Measurements from ENCODE around the gene PDE8A. TPM values are rescaled to one million over a fixed set of nuclear protein-coding genes. Genes with fewer than 3 reads are reported as not detected.

PDE8A gene
- total RNA-seq, 6 experiments from 2014 or later = 32.7 to 40.5 (median 37.4) TPM

- DNase-seq = no peak
- peak in 1 of 4 donors; percentile 23 for ATAC-seq
- H3K4me1 ChIP-seq = no peaks in the 10 kb centered on the region
- H3K27ac ChIP-seq = no peak overlapping the region
- no peak overlapping the region for H3K4me3 ChIP-seq
- intact Hi-C loops (cut with DNase I) = no loop called here
- WGBS (ENCODE audit: insufficient coverage, low coverage, low lambda C conversion rate, missing lambda C conversion rate) = 100% methylated on average over 1 of the region's 3 CpGs
- no peak for TF ChIP-seq CTCF (IDR thresholded peaks at IDR 0.05)
- TF ChIP-seq POLR2A (IDR thresholded peaks at IDR 0.05) = no peak
- H3K36me3 ChIP-seq = peaks cover 0 to 51% (median 11%) of the 10 kb centered on the region in 4 donors
- H3K9me3 ChIP-seq = no peaks in the 10 kb centered on the region
- H3K27me3 ChIP-seq = no peaks in the 10 kb centered on the region
Measured at GRCh38 chr15:85116494-85116893, 134.8 kb downstream of the PDE8A start.

GRCh38 chr15:85116925-85117646, 135.4 kb downstream of the PDE8A start:
- H3K4me3 ChIP-seq = no peak overlapping the region
- H3K27me3 ChIP-seq = no peaks in the 10 kb centered on the region
- TF ChIP-seq POLR2A (IDR thresholded peaks at IDR 0.05) = no peak
- no peak for TF ChIP-seq CTCF (IDR thresholded peaks at IDR 0.05)
- peaks cover 0 to 56% (median 13%) of the 10 kb centered on the region in 4 donors for H3K36me3 ChIP-seq
- H3K27ac ChIP-seq = no peak overlapping the region
- H3K9me3 ChIP-seq = no peaks in the 10 kb centered on the region
- intact Hi-C loops (cut with DNase I) = no loop called here
- 60% methylated on average over 1 of the region's 5 CpGs for WGBS (ENCODE audit: insufficient coverage, low coverage, low lambda C conversion rate, missing lambda C conversion rate)
- DNase-seq (no peak), ATAC-seq (no peak)
- H3K4me1 ChIP-seq = no peaks in the 10 kb centered on the region

- no peak overlapping the region for H3K4me3 ChIP-seq
- no peak for ATAC-seq
- H3K4me1 ChIP-seq = no peaks in the 10 kb centered on the region
- no peaks in the 10 kb centered on the region for H3K9me3 ChIP-seq
- H3K36me3 ChIP-seq = peaks cover 0 to 65% (median 13%) of the 10 kb centered on the region in 4 donors
- H3K27ac ChIP-seq = no peak overlapping the region
- TF ChIP-seq CTCF (IDR thresholded peaks at IDR 0.05) (no peak), POLR2A (IDR thresholded peaks at IDR 0.05) (no peak)
- intact Hi-C loops (cut with DNase I) = no loop called here
- WGBS (ENCODE audit: insufficient coverage, low coverage, low lambda C conversion rate, missing lambda C conversion rate) = 95% methylated on average over 4 of the region's 4 CpGs
- H3K27me3 ChIP-seq = no peaks in the 10 kb centered on the region
- DNase-seq = no peak
Measured at GRCh38 chr15:85118173-85118572, 136.5 kb downstream of the PDE8A start.

- no peak overlapping the region for H3K27ac ChIP-seq
- WGBS (ENCODE audit: insufficient coverage, low coverage, low lambda C conversion rate, missing lambda C conversion rate) = 88% methylated on average over 2 of the region's 2 CpGs
- H3K4me3 ChIP-seq = no peak overlapping the region
- no peak for TF ChIP-seq POLR2A (IDR thresholded peaks at IDR 0.05)
- no peak for TF ChIP-seq CTCF (IDR thresholded peaks at IDR 0.05)
- no peaks in the 10 kb centered on the region for H3K4me1 ChIP-seq
- peak in 1 of 4 donors; percentile 78 for ATAC-seq
- no peaks in the 10 kb centered on the region for H3K27me3 ChIP-seq
- H3K9me3 ChIP-seq = no peaks in the 10 kb centered on the region
- intact Hi-C loops (cut with DNase I) = no loop called here
- H3K36me3 ChIP-seq = peaks cover 0 to 65% (median 15%) of the 10 kb centered on the region in 4 donors
- DNase-seq = no peak
Measured at GRCh38 chr15:85118581-85118980, 136.9 kb downstream of the PDE8A start.

All from right lobe of liver (tissue), 6 donors.